Neural crest cell (in vitro differentiated cells): Measurements from ENCODE around the gene MMP11. TPM values are rescaled to one million over a fixed set of nuclear protein-coding genes. Genes with fewer than 3 reads are reported as not detected.
"Not testable (repeated sequence)": the region's sequence is repeated elsewhere in the genome, so short reads cannot be mapped to it uniquely, and the experiment has no call there.

Experiments used
- DNase-seq: peaks from one replicate; pipeline ENCODE4 v3.0.0; 2021; ENCODE audit warnings: low read depth, mixed read lengths, low spot score
- H3K27ac Mint-ChIP-seq: one replicate; pipeline ENCODE4 v1.8.0; 2021; ENCODE audit warnings: mild to moderate bottlenecking, mixed read lengths; ENCODE audit not compliant: unreplicated experiment
- H3K27me3 Mint-ChIP-seq: 2 replicates; pipeline ENCODE4 v1.8.0; 2021; ENCODE audit warnings: low read depth, mild to moderate bottlenecking, mixed read lengths
- H3K36me3 Mint-ChIP-seq: 2 replicates; pipeline ENCODE4 v1.8.0; 2021; ENCODE audit warnings: low read depth, mild to moderate bottlenecking, mixed read lengths
- H3K4me1 Mint-ChIP-seq: 2 replicates; pipeline ENCODE4 v1.8.0; 2021; ENCODE audit warnings: mixed read lengths
- H3K4me3 Mint-ChIP-seq: one replicate; pipeline ENCODE4 v1.8.0; 2021; ENCODE audit warnings: mild to moderate bottlenecking, mixed read lengths
- H3K9me3 Mint-ChIP-seq: 2 replicates; pipeline ENCODE4 v1.8.0; 2021; ENCODE audit warnings: mixed read lengths
- CTCF ChIP-seq: fragments of 200-600 bp; sonication (generic); conservative IDR thresholded peaks from 2 replicates; pipeline ENCODE4 v1.5.0; 2021; ENCODE audit warnings: antibody characterized with exemption, mild to moderate bottlenecking
- long read RNA-seq: library from polyadenylated mRNA; unstranded; transcript quantifications from one replicate; pipeline ENCODE4 v2.0.0, GENCODE V29; 2020
- total RNA-seq: library from RNA; stranded (reverse); gene quantifications from 2 replicates; pipeline ENCODE4 v1.2.1, GENCODE V29; 2021

Gene MMP11
- total RNA-seq, result 10.8 and 11.2 TPM in 2 replicates
- long read RNA-seq, partial matches to known transcripts, result 1 of 4 reads
- long read RNA-seq, other reads (novel, unspliced or antisense), result 2 of 4 reads

DNA sequence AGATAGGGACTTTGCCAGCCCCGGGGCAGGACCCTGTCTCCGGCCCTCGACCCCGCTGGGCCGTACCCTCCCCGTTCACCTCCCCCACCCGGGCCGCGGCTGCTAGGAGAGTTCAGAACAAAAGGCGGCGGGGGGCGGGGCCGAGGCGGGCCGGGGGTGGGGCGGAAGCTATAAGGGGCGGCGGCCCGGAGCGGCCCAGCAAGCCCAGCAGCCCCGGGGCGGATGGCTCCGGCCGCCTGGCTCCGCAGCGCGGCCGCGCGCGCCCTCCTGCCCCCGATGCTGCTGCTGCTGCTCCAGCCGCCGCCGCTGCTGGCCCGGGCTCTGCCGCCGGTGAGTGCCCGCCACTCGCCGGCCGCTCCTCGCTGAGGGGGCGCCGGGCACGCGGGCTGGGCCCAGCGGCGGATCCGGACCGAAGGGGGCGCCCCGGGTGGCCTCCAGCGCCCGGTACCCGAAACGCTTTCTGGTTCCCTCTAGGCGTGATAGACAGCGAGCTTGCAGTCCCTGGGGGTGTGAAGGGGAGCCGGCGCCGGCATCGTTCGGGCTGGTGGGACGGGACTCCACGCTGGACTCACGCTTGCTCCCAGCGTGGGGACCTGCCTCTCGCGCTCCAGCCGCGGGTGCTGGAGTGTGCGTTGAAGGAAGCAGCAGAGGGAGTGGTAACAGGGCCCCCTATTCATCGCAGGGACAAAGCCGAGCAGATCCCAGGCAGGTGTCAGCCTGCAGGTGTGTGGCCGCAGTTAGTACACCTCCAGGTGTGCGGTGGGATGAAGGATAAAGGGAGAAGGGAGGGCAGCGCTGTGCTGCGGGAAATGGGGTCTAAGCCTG lies at the start of gene MMP11:
Gene MMP11 (plus strand): TSS at position 201 of the 825 bp plus-strand sequence. CDS start 22 bp downstream, at position 223.
- no peaks in the 10 kb centered on the region for H3K36me3 Mint-ChIP-seq
- H3K9me3 Mint-ChIP-seq, result no peaks in the 10 kb centered on the region
- peaks cover 10% of the 10 kb centered on the region for H3K27me3 Mint-ChIP-seq
- peak within 1 kb of the TSS; percentile 52 for H3K27ac Mint-ChIP-seq
- peaks cover 21% of the 10 kb centered on the region for H3K4me1 Mint-ChIP-seq
- no peak for TF ChIP-seq CTCF
- H3K4me3 Mint-ChIP-seq, result peak within 1 kb of the TSS; percentile 83
- DNase-seq, result peak; percentile 59

GRCh38 chr22:23728108-23728507 lies 44.5 kb upstream of the MMP11 start:
- not testable (repeated sequence) for H3K4me3 Mint-ChIP-seq, DNase-seq, H3K27me3 Mint-ChIP-seq, H3K27ac Mint-ChIP-seq, H3K4me1 Mint-ChIP-seq, H3K36me3 Mint-ChIP-seq, H3K9me3 Mint-ChIP-seq

DNA sequence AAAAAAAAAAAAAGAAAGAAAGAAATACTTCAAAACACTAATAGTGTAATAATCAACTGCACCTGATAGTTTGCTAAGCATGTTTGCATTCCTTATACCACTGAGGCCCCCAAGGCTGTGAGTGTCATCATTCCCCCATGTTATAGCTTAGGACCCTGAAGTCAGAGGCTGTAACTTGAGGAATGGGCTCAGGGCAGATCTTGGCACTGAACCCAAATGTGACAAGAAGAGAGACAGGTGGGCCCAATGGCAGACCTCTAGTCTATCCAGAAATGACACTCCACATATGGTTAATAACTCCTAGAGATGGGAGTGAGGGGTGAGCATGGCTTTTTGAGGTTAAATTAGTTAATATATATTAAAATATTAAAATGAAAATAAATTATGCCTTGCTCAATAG lies 35.0 kb upstream of the MMP11 start:
- Mint-ChIP-seq H3K27me3 (no peaks in the 10 kb centered on the region), H3K27ac (no peak overlapping the region)

GRCh38 chr22:23742505-23743264 lies 30.0 kb upstream of the MMP11 start:
- DNase-seq, result no peak
- no peak overlapping the region for H3K27ac Mint-ChIP-seq
- no peaks in the 10 kb centered on the region for H3K27me3 Mint-ChIP-seq
- H3K36me3 Mint-ChIP-seq, result peaks cover 18% of the 10 kb centered on the region
- H3K9me3 Mint-ChIP-seq, result no peaks in the 10 kb centered on the region
- H3K4me3 Mint-ChIP-seq, result no peak overlapping the region
- TF ChIP-seq CTCF, result no peak
- H3K4me1 Mint-ChIP-seq, result peaks cover 4% of the 10 kb centered on the region

More for the DNA sequence above, 35.0 kb upstream of the MMP11 start:
- DNase-seq, result no peak
- Mint-ChIP-seq H3K4me3 (no peak overlapping the region), H3K4me1 (peaks cover 4% of the 10 kb centered on the region), H3K36me3 (no peaks in the 10 kb centered on the region), H3K9me3 (no peaks in the 10 kb centered on the region)
- TF ChIP-seq CTCF, result no peak

DNA sequence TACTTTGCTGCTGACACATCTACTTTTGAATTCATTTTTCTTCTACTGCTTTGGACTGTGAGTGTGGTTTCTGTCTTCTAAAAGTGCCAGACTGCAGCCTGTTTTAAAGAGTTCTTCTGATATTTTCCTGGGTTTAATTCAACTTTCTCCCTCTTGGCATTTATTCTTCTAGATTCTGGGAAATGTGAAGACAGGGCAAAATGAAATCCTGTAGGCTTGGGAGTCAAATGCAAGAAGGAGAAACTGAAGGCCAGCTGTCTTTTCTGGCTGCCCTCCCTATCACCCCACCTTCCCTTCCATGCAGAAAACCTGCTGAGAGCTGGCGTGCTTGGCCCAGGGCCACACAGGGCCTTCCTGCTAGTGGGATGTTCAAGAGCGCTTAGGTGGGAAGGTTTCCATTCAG lies 29.3 kb upstream of the MMP11 start:
- DNase-seq, result no peak
- Mint-ChIP-seq H3K27ac (peak overlapping the region; percentile 50), H3K4me1 (peaks cover 4% of the 10 kb centered on the region), H3K36me3 (peaks cover 18% of the 10 kb centered on the region), H3K4me3 (no peak overlapping the region), H3K9me3 (no peaks in the 10 kb centered on the region), H3K27me3 (no peaks in the 10 kb centered on the region)
- TF ChIP-seq CTCF, result no peak
